Stimulated activated naive B cell treated with anti-CD40 and anti-IgM and Interleukin-4, amounts not matched to agents 10 μg/mL and 1 μg/mL and 100 μg/mL, for 72 hours (primary cell): ENCODE measurements around the gene COL6A2.
"Not testable (repeated sequence)": the region's sequence is repeated elsewhere in the genome, so short reads cannot be mapped to it uniquely, and the experiment has no call there.

Experiments used
- ATAC-seq, 2 donors: fragments of 150-1000 bp; cut with Tn5 transposase; replicated peaks; 2 replicates each; pipeline ENCODE4 v1.10.0; 2021; ENCODE audit warnings: moderate library complexity in 1 of 2
- DNase-seq: peaks from one replicate; pipeline ENCODE4 v3.0.0; 2021
- H3K27ac Mint-ChIP-seq: one replicate; pipeline ENCODE4 v1.8.0; 2022; ENCODE audit warnings: mild to moderate bottlenecking, mixed read lengths
- H3K27me3 Mint-ChIP-seq, 2 donors: one replicate each; pipeline ENCODE4 v1.8.0; 2022; ENCODE audit warnings: mixed read lengths in 2 of 2
- H3K36me3 Mint-ChIP-seq, 2 donors: one replicate each; pipeline ENCODE4 v1.8.0; 2022; ENCODE audit warnings: mixed read lengths in 2 of 2, mild to moderate bottlenecking in 1 of 2
- H3K4me1 Mint-ChIP-seq, 2 donors: one replicate each; pipeline ENCODE4 v1.8.0; 2022; ENCODE audit warnings: mixed read lengths in 2 of 2, mild to moderate bottlenecking in 1 of 2
- H3K4me3 Mint-ChIP-seq, 2 donors: one replicate each; pipeline ENCODE4 v1.8.0; 2022; ENCODE audit warnings: mild to moderate bottlenecking in 2 of 2, mixed read lengths in 2 of 2, moderate library complexity in 1 of 2
- H3K9me3 Mint-ChIP-seq, 2 donors: one replicate each; pipeline ENCODE4 v1.8.0; 2022; ENCODE audit warnings: mixed read lengths in 2 of 2, mild to moderate bottlenecking in 1 of 2

The COL6A2 gene

DNA sequence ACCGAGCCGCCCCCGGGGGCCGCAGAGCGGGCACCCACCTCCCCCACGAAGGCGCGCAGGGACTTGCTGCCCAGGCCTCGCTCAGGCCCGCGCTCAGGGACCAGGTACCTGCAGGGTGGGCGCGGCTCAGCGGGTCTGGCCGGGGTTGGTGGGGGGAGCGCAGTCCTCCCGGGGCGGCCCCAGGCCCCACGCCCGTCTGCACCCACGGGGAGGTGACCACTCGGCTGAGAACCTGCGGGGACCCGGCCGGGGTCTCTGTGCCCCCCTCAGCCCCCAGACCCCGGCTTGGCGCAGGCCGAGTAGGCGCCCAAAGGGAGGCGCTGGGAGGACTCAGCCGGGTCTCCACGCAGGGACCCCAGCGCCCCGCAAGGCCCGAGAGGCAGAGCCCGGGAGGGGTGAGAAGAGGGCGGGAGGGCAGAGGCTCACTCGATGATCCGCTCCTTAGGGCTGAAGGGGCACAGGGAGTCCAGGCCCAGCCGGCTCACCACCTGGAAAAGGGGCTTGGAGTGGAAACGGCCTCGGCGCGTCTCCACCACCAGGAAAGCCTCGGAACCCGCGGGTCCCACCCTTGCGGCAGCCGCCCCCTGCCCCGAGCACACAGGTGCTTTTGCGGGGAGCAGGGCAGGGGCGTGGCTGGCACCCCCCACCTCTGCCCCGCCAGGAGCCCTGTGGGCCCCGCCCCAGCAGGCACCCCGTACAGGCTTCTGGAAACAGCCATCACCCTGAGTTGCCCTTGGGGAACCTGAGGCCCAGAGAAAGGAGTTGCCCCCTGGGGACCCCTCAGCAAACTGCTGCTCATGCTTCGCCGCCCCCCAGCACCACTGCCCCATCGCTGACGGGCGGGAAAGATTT, 48.2 kb downstream of the COL6A2 start:
- no peak for DNase-seq
- Mint-ChIP-seq H3K4me1 (peaks cover 3 to 7% of the 10 kb centered on the region in 2 donors), H3K4me3 (no peak overlapping the region), H3K27me3 (peaks cover 3 to 5% of the 10 kb centered on the region in 2 donors), H3K27ac (no peak overlapping the region), H3K9me3 (no peaks in the 10 kb centered on the region), H3K36me3 (peaks cover 0 to 2% of the 10 kb centered on the region in 2 donors)
- ATAC-seq = no peak

DNA sequence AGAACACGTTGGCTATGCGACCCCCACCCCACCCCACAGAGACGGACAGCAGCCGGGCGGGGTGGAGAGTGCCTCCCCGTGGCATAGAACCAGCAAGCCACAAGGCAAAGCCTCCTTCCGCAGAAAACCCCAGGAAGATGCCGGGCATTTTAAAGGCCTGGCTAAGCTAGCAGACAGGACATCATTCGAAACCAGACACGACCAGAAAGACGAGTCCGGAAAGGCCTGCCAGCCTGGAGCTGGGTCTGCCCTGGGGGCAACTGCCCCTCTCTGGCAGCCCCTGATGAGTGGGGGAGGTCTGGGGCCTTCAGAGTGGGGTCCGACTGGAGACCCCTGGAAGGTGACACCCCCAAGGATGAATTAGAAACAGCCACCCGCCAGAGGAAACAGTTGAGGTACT, 48.9 kb downstream of the COL6A2 start:
- ATAC-seq (no peak), DNase-seq (no peak)
- Mint-ChIP-seq H3K36me3 (no peaks in the 10 kb centered on the region), H3K4me1 (peaks cover 3 to 7% of the 10 kb centered on the region in 2 donors), H3K27me3 (peaks cover 3 to 5% of the 10 kb centered on the region in 2 donors), H3K27ac (no peak overlapping the region), H3K9me3 (no peaks in the 10 kb centered on the region), H3K4me3 (no peak overlapping the region)

- H3K4me3 Mint-ChIP-seq, DNase-seq, H3K4me1 Mint-ChIP-seq, H3K36me3 Mint-ChIP-seq, H3K27ac Mint-ChIP-seq, H3K9me3 Mint-ChIP-seq, H3K27me3 Mint-ChIP-seq: not testable (repeated sequence)
- peak in 1 of 2 donors; percentile 20 for ATAC-seq
These were observed 49.5 kb downstream of the COL6A2 start for GRCh38 chr21:46147429-46147828.

- H3K4me1 Mint-ChIP-seq = peaks cover 3 to 7% of the 10 kb centered on the region in 2 donors
- no peaks in the 10 kb centered on the region for H3K36me3 Mint-ChIP-seq
- H3K27ac Mint-ChIP-seq = no peak overlapping the region
- DNase-seq = no peak
- no peaks in the 10 kb centered on the region for H3K9me3 Mint-ChIP-seq
- peaks cover 3 to 5% of the 10 kb centered on the region in 2 donors for H3K27me3 Mint-ChIP-seq
- no peak for ATAC-seq
- H3K4me3 Mint-ChIP-seq = no peak overlapping the region
These were observed 50.2 kb downstream of the COL6A2 start for GRCh38 chr21:46148106-46148505.

DNA sequence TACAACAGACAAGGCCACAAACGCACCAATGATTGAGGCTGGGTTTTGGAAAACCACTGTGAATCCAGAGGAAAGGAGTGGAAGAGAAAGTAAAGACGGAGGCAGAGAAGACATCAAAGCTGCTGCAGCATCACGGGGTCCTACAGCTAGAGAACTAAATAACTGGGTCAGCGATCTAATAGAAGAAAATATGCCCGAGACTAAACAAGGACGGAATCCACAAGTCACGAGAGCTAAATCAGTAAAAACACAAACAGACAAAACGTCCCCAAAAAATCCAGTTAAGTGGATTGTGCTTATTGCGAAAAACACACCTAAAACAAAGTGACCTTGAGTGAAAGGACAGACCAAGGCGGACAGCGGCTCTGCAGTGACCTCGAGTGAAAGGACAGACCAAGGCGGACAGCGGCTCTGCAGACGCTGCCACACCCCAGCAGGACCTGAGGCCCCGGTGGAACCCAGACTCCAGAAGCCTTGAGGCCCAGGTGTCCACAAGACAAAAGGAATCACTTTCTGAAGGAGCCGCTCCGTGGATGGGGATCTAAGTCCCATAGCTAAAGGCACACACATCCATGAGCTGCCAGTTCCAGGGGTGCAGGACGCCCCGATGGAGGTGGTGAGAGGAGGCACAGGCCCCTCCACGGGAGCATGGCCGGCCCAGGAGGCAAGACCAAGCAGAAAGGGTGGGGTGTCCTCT, 51.4 kb downstream of the COL6A2 start:
- Mint-ChIP-seq H3K27ac (no peak overlapping the region), H3K27me3 (peaks cover 3 to 5% of the 10 kb centered on the region in 2 donors), H3K4me3 (no peak overlapping the region), H3K9me3 (no peaks in the 10 kb centered on the region), H3K36me3 (no peaks in the 10 kb centered on the region), H3K4me1 (no peaks in the 10 kb centered on the region)
- no peak for DNase-seq
- no peak for ATAC-seq

DNA sequence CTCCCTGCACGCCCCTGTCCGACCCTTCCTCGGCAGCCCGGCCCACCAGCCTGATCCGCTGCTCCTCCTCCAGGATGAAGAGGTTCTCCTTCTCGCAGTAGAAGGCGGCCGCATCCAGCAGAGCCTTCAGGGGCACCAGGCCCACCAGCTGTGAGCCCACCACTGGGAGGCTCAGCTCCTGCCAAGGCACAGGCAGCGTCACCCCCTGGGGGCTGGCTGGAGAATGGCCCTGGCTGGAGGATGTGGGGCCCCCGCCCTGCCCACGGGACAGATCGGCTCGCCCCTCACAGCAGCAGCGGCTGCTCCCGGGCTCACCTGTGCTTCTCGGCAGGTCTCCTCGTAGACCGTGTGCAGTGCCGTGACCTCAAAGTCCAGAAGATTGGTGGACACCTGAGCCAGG, 52.2 kb downstream of the COL6A2 start:
- no peak for ATAC-seq
- H3K9me3 Mint-ChIP-seq = no peaks in the 10 kb centered on the region
- H3K4me1 Mint-ChIP-seq = no peaks in the 10 kb centered on the region
- no peak overlapping the region for H3K27ac Mint-ChIP-seq
- H3K27me3 Mint-ChIP-seq = peaks cover 0 to 5% of the 10 kb centered on the region in 2 donors
- DNase-seq = no peak
- H3K4me3 Mint-ChIP-seq = no peak overlapping the region
- no peaks in the 10 kb centered on the region for H3K36me3 Mint-ChIP-seq

- DNase-seq (no peak), ATAC-seq (no peak)
- Mint-ChIP-seq H3K4me1 (no peaks in the 10 kb centered on the region), H3K36me3 (no peaks in the 10 kb centered on the region), H3K4me3 (no peak overlapping the region), H3K9me3 (no peaks in the 10 kb centered on the region), H3K27ac (no peak overlapping the region), H3K27me3 (peaks cover 0 to 5% of the 10 kb centered on the region in 2 donors)
These were observed 52.7 kb downstream of the COL6A2 start for GRCh38 chr21:46150491-46151121.

DNA sequence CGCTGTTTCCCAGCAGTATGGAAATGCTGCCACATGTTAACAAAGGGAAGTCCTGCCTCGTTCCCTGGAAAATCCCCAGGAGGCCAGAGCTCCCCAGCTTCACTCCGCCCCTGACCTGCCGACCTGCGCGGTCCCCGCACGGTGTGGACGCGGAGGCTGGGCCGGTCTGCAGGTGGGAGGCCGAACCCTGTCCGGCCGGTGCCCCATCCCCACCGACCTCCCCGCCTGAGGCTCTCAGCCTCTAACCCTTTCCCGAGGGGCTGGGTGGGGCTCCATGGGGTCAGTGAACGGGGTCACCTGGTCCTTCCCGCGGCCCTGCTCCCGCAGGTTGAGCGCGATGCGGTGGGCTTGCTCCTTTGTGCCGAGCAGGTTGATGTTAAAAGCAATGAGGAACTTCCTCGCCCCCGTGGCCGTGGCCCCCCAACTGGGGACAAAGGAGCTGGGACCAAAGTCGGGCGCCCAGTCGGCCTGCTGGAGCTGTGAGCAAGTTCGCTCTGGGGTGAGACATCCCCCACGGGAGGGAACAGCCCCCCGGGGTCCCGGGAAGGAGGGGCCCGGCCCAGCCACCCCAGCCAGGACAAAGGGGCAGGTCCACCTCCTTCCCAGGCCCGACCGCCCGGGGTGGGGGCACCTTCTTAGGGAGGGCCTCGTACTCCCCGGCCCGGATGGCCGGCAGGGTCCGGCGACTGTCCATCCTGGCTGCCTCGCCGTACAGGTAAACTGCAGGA, 53.5 kb downstream of the COL6A2 start:
- no peaks in the 10 kb centered on the region for H3K4me1 Mint-ChIP-seq
- no peak for ATAC-seq
- H3K4me3 Mint-ChIP-seq = no peak overlapping the region
- no peaks in the 10 kb centered on the region for H3K36me3 Mint-ChIP-seq
- H3K27ac Mint-ChIP-seq = no peak overlapping the region
- H3K9me3 Mint-ChIP-seq = no peaks in the 10 kb centered on the region
- no peak for DNase-seq
- H3K27me3 Mint-ChIP-seq = peaks cover 0 to 4% of the 10 kb centered on the region in 2 donors

GRCh38 chr21:46151989-46152926, 54.3 kb downstream of the COL6A2 start:
- DNase-seq (no peak), ATAC-seq (no peak)
- Mint-ChIP-seq H3K27me3 (no peaks in the 10 kb centered on the region), H3K4me3 (no peak overlapping the region), H3K4me1 (no peaks in the 10 kb centered on the region), H3K36me3 (no peaks in the 10 kb centered on the region), H3K9me3 (no peaks in the 10 kb centered on the region), H3K27ac (no peak overlapping the region)

- Mint-ChIP-seq H3K9me3 (no peaks in the 10 kb centered on the region), H3K4me3 (no peak overlapping the region), H3K27me3 (no peaks in the 10 kb centered on the region), H3K27ac (no peak overlapping the region), H3K36me3 (peaks cover 2 to 3% of the 10 kb centered on the region in 2 donors), H3K4me1 (no peaks in the 10 kb centered on the region)
- no peak for DNase-seq
- ATAC-seq = peak in 1 of 2 donors; percentile 22
These were observed 55.0 kb downstream of the COL6A2 start for GRCh38 chr21:46152927-46153246.

DNA sequence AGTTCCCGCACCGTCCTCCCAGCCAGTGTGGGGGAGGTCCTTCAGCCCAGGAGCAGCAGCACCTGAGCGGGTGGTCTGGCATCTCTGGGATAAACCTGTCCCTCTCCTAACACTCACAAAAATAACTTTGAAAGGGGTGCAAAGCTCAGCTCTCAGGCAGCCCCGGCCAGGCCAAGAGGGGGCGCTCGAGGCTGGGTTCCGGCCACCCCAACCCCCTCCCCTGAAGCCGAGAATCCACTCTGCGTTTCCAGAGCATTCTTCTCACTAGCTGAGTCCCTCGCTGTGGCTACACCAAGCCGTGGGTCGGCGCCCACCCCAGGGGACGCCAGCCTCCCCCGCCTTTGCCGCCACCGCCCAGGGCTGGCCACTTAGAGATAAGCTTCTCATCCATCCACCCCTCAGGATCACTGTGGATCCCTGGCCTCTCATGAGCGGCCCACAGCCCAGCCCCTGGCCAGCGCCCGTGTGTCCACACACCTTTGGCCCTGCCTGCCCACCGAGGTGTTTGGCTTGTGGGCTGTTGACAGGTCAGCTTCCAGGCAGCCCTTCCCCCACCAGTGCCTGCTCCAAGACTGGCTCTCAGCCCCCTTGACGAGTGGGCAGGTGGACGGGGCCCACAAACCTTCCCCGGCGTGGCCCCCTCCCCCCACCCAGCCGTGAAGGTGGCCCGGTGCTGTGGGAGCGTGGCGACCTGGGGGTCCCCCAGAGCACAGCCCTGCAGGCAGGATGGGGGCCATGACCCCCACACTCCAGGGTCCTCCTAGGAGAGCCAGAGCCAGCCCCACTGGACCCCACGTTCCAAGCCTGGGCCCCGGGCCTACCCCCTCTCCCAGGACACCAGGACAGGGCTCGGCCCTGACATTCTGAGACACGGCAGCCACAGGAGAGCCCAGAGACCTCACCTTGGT, 55.6 kb downstream of the COL6A2 start:
- no peak overlapping the region for H3K27ac Mint-ChIP-seq
- no peaks in the 10 kb centered on the region for H3K9me3 Mint-ChIP-seq
- peaks cover 2 to 3% of the 10 kb centered on the region in 2 donors for H3K36me3 Mint-ChIP-seq
- H3K27me3 Mint-ChIP-seq = no peaks in the 10 kb centered on the region
- peak; percentile 62 to 67 for ATAC-seq
- H3K4me3 Mint-ChIP-seq = no peak overlapping the region
- H3K4me1 Mint-ChIP-seq = no peaks in the 10 kb centered on the region
- DNase-seq = no peak

GRCh38 chr21:46154155-46154954, 56.4 kb downstream of the COL6A2 start:
- Mint-ChIP-seq H3K9me3 (no peaks in the 10 kb centered on the region), H3K27ac (no peak overlapping the region), H3K4me1 (no peaks in the 10 kb centered on the region), H3K27me3 (no peaks in the 10 kb centered on the region), H3K4me3 (no peak overlapping the region), H3K36me3 (peaks cover 2 to 3% of the 10 kb centered on the region in 2 donors)
- ATAC-seq (no peak), DNase-seq (no peak)
